GM21423 (cell line): ENCODE measurements around the gene HS6ST2.

Source experiments
- ATAC-seq: cut with Tn5 transposase; IDR thresholded peaks from one replicate; pipeline ENCODE4 v1.9.1; 2021; ENCODE audit warnings: mild to moderate bottlenecking, moderate library complexity; ENCODE audit not compliant: unreplicated experiment

Gene HS6ST2

GRCh38 chrX:132624466-132624865, 334.0 kb downstream of the HS6ST2 start:
- ATAC-seq, result no peak

DNA sequence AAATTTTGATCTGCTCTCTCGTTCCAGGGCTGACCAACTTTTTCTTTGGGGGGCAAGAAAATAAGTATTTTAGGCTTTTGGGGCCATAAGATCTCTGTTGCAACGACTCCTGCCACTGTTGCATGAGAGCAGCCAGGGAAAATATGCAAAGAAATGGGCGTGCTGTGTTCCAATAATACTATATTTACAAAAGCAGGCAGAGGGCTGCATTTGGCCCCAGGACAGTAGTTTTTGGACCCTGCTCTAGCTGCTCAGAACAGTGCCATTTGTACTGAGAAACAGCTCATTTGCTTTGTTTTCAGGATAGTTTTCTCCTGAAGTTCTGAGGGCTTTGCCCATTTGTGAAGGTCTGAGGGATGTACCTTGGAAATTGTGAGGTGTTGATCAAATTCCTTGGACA, 334.5 kb downstream of the HS6ST2 start:
- ATAC-seq, result no peak

- ATAC-seq, result no peak
Observed at GRCh38 chrX:132623300-132623699, 335.1 kb downstream of the HS6ST2 start.

- no peak for ATAC-seq
Observed at GRCh38 chrX:132622130-132622529, 336.3 kb downstream of the HS6ST2 start.

DNA sequence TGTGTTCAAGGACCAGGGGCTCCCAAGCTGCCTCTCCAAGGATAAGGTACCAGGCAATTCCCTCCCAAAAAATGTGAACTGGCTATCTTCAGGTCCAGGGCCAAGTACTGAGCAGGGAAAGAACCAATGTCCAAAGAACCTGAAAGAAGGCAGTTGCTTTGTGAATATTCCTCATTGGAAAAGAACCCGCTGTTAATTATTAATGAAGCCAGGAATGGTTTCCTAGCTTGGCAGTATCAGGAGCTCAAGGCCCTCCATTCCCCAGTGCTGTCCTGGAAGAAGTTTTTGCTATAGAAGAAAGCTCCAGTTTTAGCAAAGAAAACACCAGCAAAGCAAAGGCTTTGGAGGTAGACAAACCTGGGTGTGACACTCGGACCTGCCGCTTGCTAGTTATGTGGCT, 339.6 kb downstream of the HS6ST2 start:
- ATAC-seq, result no peak

GRCh38 chrX:132615391-132616131, 342.9 kb downstream of the HS6ST2 start:
- ATAC-seq, result no peak

DNA sequence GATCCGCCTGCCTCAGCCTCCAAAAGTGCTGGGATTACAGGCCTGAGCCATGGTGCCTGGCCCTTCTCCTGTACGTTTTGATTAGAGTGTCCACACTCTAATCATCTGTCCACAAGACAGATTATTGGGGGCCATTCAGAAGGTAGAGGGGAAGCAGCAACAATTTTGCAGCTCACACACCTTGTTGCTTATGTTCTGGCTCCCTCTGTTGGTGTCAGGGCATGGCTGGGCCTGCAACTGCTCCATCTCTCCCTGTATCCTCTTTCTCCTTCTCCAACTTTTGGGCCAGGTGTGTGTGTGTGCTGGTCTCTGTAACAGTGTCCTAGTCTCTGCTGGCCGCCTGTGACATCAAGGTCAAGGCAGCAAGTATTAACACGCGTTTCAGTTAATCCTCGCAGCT, 344.1 kb downstream of the HS6ST2 start:
- no peak for ATAC-seq

GRCh38 chrX:132613801-132614200, 344.6 kb downstream of the HS6ST2 start:
- ATAC-seq, result no peak

- ATAC-seq, result no peak
Observed at GRCh38 chrX:132612821-132613564, 345.4 kb downstream of the HS6ST2 start.

- no peak for ATAC-seq
Observed at GRCh38 chrX:132610536-132610935, 347.9 kb downstream of the HS6ST2 start.

GRCh38 chrX:132609362-132609848, 349.0 kb downstream of the HS6ST2 start:
- ATAC-seq, result no peak

- no peak for ATAC-seq
Observed at GRCh38 chrX:132603700-132604286, 354.6 kb downstream of the HS6ST2 start.

DNA sequence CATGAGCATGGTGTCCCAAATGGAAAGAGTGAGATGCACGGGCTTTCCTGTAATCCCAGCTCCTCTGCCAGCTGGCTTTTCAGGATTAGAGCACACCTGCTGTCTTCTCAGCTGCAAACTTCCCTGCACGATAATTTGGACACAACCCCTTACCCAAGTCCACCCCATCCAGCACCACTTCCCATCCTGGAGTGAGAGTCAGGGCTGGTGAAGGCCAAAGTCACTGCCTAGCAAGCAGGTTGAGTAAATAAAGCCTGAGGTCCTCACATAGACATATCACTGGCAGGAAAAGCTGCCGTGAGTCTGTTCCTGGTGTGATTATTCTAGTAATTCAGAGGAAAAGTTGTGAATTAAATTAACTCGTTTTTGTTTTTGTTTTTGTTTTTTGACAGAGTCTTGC, 355.7 kb downstream of the HS6ST2 start:
- no peak for ATAC-seq

GRCh38 chrX:132594999-132595398, 363.4 kb downstream of the HS6ST2 start:
- no peak for ATAC-seq

DNA sequence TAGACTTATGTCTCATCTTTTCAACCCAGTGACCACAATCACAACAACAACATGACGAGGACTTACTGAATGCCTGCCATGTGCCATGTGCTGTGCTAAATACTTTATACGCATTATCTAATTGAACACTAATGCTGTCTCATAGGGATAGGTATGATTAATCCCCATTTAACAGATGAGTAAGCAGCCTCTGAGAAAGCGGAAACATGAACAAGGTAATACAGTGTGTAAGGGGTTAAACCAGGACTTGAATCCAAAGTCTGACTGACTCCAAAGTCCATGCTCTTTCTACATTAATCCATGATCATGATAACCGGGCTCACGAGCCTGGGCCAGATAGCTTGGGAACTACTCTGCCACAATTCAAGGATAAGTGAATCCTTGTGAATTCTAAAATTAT, 364.3 kb downstream of the HS6ST2 start:
- no peak for ATAC-seq

- no peak for ATAC-seq
Observed at GRCh38 chrX:132592880-132593279, 365.5 kb downstream of the HS6ST2 start.

DNA sequence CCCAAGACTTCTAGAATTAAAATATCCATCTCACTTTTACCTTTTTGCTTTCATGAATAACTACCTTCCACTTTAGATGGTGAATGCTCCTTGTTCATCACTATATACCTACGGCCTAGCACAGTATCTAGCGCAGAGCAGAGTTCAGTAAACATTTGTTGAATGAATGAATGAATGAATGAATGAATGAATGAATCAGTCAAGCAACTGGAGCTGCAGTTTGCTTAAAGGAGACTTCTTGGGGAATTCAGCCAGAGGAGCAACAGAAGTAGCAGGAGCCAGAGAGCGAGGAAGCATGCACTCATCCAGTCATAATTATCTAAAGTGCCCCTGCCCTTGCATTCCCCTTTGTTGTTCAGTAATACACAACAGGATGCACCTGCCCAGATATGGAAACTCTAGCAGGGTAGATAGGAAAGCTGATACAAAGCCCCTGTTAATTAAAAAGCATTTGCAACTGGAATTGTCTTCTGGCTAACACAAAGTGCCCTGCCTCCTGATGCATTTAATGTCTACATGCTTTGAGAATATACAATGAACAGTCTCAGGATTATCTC, 366.6 kb downstream of the HS6ST2 start:
- no peak for ATAC-seq

DNA sequence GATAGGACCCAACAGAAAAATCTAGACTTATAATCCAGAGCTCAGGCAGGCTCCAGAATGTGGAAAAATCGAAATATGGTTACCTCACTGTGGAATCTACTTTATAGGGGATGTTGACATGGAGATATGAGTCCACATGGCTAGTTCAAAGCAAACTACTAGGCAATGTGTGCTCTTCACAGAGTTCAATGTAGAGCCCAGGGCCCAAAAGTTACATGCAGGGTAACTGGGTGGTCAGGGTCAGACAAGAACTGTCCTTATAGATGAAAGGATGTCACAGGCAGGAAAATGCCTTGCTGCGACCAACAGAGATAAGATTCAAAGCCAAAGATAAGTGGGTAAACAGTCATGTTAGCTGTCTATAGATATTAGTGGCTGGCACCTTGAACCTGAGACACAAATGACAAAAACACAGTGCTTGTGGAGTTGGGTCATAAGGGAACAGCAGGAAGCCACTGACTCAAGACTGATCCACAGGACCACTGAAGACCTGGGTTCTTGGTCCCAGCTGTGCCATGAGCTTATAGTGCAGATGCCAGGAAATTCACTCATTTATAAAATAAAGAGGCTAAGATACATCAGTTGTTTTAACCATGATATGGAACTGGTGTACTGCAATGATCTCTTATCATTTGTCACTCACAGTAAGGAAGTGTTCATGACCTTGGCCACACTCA, 367.9 kb downstream of the HS6ST2 start:
- no peak for ATAC-seq

DNA sequence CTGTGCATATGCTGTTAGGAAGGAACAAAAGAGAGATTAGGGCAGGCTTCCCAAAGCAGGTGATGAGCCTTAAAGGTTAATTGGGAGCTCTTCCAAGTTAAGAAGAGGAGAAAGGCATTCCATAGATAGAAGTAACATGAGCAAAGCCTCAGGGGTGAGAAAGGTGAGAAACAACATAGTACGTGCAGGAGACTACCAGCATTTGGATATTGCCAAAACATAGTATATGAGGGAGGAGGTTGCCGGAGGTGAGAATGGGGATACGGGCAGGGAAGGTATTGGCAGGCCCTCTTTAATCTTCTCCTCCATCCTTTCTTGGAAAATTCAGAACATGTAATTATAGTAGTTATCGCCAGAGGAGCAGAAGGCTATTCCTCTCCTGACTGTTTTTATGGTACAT, 373.5 kb downstream of the HS6ST2 start:
- ATAC-seq, result no peak

DNA sequence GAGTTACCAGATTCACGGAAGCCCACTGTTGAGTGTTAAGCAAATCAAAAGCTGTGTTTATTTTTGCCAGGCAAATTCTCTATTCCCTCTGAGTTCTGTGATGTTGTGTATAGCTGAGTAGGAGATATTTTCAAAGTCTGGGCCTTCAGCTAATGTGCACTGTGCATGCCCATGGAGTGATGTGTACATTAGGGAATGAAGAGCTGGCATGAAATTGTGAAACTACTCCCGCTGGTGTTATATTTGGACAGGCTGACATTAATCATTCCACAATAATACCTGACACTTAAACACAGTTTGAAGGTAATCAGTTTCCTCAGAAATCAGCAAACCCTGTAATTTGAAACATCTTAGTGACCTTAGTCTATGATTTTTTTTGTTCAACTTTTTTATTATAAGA, 381.5 kb downstream of the HS6ST2 start:
- ATAC-seq, result no peak
